Measurements from ENCODE around the gene ANKEF1.

The ANKEF1 gene

GRCh38 chr20:10034717-10035571 is at the start of gene ANKEF1:
TSS of gene ANKEF1 (plus strand) at chr20:10034987. CDS start at chr20:10038302, 3,315 bp downstream.
- in situ Hi-C loops (cut with HindIII; ENCODE audit: low sequenced_read_pairs), result no loop called here

DNA sequence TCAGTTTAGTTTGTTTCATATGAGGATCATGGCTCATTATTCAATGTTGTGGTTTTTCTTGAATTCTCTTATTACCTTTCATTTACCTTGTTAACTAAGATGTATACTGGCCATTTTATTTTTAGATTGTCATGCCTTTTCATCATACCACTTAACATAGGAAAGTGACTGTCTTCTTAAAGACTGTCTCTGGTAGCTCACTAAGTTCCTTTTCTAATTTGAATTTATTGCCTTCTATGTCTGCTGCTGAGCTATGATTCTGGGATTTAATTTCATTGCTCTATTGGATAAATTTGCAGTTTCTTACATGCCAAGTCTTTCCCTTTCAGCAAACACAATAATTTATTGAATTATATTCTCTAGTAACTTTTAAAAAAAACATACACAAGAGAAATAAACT is 49.5 kb upstream of the ANKEF1 start:
- in situ Hi-C loops (cut with HindIII; ENCODE audit: low sequenced_read_pairs), result no loop called here

- in situ Hi-C loops (cut with HindIII; ENCODE audit: low sequenced_read_pairs), result no loop called here
Observed at GRCh38 chr20:9985773-9986172, 49.0 kb upstream of the ANKEF1 start.

GRCh38 chr20:9989066-9989724 is 45.6 kb upstream of the ANKEF1 start:
- in situ Hi-C loops (cut with HindIII; ENCODE audit: low sequenced_read_pairs), result no loop called here

GRCh38 chr20:9993137-9993536 is 41.6 kb upstream of the ANKEF1 start:
- in situ Hi-C loops (cut with HindIII; ENCODE audit: low sequenced_read_pairs), result no loop called here

- in situ Hi-C loops (cut with HindIII; ENCODE audit: low sequenced_read_pairs), result no loop called here
Observed at GRCh38 chr20:9994676-9995075, 40.1 kb upstream of the ANKEF1 start.

DNA sequence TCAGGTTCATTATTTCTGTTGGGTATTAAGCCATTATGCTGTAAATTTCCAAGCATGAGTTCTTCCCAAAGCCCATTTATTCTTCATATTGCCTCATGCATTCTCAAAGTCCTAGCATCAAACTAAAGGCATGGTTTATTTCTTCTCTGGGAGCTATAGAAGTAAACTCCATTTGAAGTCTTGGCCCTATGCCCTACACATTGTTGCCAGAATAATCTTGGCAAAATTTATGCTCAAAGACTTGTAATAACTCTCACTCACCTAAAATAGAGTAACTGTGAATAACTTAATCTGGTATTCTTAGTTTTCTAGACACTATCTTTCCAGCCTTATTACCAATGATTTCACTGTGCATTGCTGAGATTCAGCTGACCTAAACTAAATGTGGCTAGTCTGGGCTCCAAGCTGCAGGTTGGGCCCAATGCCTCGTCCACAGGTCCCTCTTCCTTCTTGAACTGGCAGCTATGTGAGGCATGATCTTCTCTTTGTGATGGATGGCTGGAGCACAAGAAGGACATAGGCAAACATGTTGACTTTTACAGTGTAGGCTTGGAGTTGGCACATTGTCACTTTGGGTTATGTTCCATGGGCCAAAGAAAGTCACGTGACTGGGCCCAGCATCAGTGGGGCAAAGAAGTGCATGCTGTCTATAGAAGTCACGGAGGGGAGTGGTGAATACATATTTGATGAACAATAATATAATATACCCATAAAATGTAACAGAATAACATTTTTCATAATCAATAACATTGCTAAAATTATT is 39.1 kb upstream of the ANKEF1 start:
- in situ Hi-C loops (cut with HindIII; ENCODE audit: low sequenced_read_pairs), result no loop called here

DNA sequence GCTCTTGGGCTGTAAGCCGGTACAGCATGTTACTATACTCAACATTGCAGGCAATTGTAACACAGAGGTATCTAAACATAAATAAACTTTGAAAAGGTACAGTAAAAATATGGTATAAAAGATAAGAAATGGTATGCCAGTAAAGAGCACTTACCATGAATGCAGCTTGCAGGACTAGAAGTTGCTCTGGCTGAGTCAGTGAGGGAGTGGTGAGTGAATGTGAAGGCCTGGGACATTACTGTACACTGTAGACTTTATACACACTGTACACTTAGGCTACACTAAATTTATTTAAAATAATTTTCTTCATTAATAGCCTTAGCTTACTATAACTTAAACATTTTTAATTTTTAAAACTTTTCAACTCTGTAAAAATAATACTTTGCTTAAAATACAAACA is 37.8 kb upstream of the ANKEF1 start:
- in situ Hi-C loops (cut with HindIII; ENCODE audit: low sequenced_read_pairs), result no loop called here

- in situ Hi-C loops (cut with HindIII; ENCODE audit: low sequenced_read_pairs), result no loop called here
Observed at GRCh38 chr20:9999645-10000044, 35.1 kb upstream of the ANKEF1 start.

DNA sequence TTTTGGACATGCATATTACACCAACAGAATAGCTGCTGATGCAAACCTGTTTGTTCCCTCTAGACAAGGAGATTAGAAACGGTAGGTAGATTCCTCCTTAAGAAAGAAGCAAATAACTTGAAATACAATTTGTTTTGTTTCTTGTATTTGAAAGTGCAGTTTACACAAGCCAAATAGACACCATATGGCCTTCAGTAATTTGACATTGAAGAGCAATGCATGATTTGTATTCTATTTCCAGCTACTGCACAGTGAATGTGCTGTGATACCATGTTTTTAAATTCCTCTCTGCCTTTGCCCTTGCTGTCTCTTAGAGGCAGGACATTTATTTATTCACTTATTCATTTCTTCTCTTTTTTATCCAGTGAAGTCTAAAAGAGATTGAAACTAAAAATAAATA is 31.9 kb upstream of the ANKEF1 start:
- in situ Hi-C loops (cut with HindIII; ENCODE audit: low sequenced_read_pairs), result no loop called here

GRCh38 chr20:10004900-10005299 is 29.9 kb upstream of the ANKEF1 start:
- in situ Hi-C loops (cut with HindIII; ENCODE audit: low sequenced_read_pairs), result no loop called here

- in situ Hi-C loops (cut with HindIII; ENCODE audit: low sequenced_read_pairs), result no loop called here
Observed at GRCh38 chr20:10005885-10006284, 28.9 kb upstream of the ANKEF1 start.

GRCh38 chr20:10006447-10007090 is 28.2 kb upstream of the ANKEF1 start:
- in situ Hi-C loops (cut with HindIII; ENCODE audit: low sequenced_read_pairs), result no loop called here

DNA sequence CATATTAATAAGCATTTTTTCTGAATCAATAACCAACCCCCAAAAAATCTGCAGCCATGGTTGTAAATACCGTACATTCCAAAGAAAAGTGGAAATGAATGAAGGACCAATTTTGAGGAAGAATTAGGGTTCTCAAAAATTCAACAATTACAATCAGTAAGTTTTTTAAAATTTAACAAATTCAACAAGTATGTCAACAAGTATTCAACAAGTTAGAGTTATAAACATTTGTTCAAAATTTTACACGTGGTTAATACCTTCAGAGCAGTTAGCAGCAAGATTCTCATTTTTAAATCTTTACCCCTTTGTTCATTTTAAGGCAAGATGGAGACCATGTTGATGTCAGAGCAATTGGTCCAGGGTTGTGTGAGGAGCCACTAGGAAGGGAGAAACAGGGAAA is 27.6 kb upstream of the ANKEF1 start:
- in situ Hi-C loops (cut with HindIII; ENCODE audit: low sequenced_read_pairs), result no loop called here

GRCh38 chr20:10007747-10008146 is 27.0 kb upstream of the ANKEF1 start:
- in situ Hi-C loops (cut with HindIII; ENCODE audit: low sequenced_read_pairs), result no loop called here

DNA sequence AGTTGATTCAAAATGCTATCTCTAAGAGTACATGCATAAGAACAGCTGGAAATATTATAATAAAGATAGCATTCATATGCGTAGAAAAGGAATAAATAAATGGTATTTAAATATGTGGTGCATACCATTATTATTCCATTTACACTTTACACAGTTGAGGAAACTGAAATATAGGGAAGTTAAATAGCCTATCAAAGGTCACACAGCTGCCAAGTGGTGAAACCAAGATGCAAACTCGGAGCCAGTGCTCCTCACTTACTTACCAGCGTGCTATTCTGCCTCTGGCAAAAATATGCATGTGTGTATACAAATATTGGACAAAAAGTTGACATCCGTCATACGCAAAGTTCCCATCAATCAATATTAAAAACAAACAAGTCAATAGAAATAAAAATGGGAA is 22.3 kb upstream of the ANKEF1 start:
- in situ Hi-C loops (cut with HindIII; ENCODE audit: low sequenced_read_pairs), result no loop called here

GRCh38 chr20:10014431-10014830 is 20.4 kb upstream of the ANKEF1 start:
- in situ Hi-C loops (cut with HindIII; ENCODE audit: low sequenced_read_pairs), result no loop called here

DNA sequence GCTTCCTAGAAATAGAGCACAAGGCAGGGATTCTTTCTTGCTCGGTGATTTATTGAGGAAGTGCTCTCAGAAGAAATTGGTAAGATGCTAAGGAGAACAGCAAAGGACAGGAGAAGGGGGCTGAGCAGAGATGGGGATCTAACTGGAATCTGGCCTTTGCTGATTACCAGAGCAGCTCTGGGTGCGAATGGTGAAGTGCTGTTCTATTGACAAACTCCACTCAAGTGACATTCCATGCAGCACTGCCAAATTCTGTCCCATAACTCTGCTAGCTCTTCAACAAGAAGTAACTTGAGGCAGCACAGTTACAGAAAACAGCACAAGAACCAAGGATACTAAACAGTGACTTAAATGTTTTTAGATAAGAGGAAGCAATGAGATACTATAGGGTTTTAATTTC is 13.8 kb upstream of the ANKEF1 start:
- in situ Hi-C loops (cut with HindIII; ENCODE audit: low sequenced_read_pairs), result no loop called here

- in situ Hi-C loops (cut with HindIII; ENCODE audit: low sequenced_read_pairs), result no loop called here
Observed at GRCh38 chr20:10022625-10023024, 12.2 kb upstream of the ANKEF1 start.

- in situ Hi-C loops (cut with HindIII; ENCODE audit: low sequenced_read_pairs), result no loop called here
Observed at GRCh38 chr20:10023911-10024310, 10.9 kb upstream of the ANKEF1 start.

All from endothelial cell of hepatic sinusoid (primary cell).